HG02943 (cell line): ENCODE data around the gene ERCC5.

Experiments
- ATAC-seq: cut with Tn5 transposase; IDR thresholded peaks from one replicate; pipeline ENCODE4 v1.9.1; 2021; ENCODE audit warnings: mild to moderate bottlenecking, low read depth, moderate library complexity; ENCODE audit not compliant: unreplicated experiment

Gene ERCC5

DNA sequence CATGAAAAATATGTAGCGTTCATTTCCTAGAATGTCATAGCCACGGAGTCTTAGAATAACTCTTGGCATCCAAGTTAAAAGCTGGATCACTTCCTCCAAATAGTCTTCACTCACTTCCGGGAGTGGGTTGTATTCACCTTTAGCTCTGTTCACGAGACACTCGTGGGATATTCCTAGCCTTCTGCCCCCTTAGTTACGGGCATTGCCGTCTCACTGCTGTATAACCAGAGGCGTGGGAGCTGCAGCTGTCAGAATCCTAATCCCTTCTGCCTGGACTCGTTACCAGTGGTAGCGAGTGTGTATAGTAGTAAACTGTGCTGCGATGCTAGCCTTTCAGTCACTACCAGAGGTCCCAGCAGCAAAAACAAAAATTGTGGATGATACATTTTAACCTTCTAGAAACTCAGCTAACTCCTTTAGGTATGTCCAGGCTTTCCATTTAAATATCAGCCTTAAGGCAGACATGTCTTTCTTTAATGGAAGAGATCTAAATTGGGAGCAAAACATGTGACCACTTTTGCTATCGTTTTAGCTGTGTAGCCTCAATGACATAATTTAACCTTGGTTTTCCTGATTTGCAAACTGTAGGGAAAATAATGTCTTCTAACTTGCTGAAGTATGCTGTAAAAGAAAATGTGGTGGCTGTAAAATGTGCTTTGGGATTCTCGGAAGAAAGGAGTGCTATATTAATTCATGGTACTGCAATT lies 34.1 kb downstream of the ERCC5 start:
- no peak for ATAC-seq

DNA sequence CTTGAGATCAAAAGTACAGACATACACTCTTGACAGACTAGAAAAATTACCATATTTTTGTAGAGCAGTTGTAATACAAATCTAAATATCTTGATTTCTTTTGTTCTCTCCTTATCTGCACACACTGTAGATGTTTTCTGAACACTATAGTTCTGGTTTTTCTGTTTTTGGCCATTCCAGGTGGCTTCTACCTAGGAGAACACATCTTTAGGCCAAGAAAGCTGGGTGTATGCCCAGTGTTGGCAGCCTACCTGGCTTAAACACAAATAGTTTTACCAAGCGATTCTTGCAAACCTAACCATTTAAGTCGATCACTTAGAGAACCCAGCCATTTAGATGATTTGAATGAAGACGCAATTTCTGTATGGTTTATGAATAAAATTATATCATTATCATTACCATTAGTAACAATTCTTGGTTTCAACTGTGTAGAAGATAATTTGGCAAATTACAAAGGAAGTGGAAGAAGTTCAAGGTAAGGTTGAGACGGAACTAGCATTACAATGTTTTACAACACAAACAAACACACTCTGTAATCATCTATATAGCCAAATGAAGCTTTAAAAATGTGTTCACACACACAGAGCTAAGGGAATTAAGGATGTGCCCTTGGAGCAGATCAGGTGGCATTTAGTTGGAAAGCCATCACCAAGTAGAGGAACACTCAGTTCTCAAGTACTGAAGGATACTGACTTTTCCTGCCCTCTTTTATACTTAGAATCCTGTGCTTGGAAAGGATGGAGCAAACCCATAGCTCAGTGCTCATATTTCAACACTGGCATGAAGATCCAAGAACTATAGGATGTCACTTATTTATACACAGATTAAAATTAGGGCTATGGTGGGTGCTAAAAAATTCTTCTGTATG lies 36.2 kb downstream of the ERCC5 start:
- ATAC-seq = no peak

DNA sequence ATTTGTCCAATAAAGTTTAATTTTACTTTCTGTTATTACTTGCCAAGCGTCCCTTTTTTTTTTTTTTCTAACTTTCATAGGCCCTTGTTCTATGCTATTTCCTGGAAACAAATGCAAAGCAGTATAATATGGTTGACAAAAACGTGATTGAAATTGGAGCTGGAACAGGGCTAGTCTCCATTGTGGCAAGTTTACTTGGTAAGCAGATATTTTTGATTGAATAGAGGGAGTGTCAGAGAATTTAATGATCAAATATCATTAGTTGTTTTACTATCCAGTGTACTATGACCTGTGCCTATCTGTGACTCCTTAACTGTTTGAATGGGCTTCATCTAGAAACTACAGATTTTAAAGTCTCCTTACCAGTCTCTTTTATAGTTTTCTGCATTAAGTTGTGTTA lies 46.7 kb downstream of the ERCC5 start:
- no peak for ATAC-seq

DNA sequence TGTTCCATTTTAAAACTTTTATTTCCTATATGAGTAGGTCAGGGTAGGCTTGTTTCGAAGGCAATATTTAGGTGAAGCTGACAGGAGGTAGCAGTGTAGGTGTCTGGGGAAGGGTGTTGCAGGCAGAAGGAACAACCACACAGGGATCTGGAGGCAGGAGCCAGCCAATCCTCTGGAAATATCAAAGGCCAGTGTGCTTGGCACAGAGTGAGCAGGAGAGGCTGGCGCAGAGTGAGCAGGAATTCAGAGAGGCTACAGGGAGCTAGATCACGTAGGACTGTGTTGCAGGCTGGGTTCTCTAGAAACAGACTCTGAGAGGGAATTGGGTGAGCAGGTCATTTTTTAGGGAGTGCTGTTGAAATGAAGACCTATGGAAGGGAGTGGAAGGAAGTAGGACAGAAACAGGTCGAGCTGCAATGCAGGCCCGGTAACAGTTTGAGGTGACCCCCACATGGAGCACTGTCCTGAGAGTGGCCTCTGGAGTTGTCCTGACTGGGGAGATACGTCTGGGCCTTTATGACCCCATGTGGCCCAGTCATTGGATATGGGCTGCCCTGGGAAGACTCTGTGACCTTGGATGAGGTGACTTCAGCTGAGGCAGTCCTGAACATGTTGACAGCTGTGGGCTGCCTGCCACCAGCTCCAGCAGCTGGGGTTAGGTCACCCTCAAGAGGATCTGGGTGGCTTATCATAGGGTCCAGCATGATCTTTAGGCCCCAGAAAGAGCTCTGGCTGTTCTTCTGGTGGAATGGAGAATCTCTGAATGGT lies 51.7 kb downstream of the ERCC5 start:
- no peak for ATAC-seq

DNA sequence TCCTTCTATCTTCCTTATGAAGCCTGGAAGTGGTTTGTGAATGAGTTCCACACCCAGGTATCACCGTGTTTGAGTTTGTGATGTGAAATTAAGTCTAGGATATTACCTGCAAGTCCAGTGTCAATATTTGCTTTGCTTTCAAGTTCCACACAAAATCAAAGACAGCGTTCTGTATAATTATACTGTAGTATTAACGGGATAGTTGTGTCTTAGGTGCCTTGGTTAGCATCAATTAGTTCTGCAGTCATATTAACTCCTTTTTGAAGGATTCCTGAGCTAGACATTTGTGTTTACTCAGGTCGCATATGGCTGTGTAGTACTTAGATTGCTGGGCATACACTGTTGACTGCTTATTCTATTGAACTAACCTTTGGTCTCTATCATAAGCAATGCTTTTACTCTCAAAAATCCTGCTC lies 54.4 kb downstream of the ERCC5 start:
- no peak for ATAC-seq

DNA sequence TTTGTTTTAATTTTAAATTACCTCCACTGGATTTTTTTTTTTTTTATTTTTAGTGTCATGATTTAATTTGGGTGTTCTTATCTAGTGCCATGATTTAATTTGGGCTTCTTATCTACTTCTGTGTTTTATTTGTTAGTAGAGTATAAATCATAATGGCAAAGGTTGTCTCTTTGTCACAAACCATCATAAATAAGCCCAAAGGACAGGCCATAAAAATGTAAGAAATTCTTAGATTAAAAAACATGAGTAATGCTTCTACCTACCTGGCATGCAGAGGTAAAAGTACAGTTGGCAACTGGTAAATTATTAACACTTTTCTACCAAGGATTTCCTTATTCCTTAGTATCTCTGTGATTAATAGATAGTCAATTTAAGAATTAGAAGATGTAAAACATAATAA lies 55.2 kb downstream of the ERCC5 start:
- no peak for ATAC-seq

DNA sequence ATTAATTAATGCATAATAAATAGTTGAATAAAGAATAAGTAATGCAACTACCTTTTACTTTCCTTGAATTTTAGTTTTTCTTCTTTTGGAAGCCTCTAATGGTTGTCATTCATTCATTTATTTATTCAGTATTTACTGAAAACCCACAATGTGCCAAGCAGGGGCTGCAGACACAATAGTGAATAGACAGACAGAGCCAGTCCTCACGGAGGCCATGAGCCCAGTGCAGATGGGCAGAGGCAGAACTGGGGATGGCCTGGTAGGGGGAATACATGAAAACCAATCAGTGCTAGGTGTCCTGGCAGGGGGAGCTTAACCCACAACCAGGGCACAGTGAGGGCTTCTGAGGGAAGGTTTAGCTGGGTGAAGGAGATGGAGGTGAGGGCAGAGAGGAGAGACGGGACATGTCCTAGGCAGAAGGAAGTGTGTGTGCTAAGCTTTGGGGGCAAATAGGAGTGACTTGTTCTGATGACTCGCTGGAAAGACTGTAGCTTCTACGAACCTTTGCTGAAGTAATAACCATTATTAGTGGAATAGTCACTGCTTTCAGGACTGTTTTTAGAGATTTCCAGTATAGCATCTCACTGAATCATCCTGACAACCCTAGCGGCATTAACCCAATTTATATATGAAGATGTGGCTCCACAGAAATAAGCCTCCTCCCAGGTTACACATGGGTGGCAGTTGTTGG lies 55.9 kb downstream of the ERCC5 start:
- ATAC-seq = no peak

DNA sequence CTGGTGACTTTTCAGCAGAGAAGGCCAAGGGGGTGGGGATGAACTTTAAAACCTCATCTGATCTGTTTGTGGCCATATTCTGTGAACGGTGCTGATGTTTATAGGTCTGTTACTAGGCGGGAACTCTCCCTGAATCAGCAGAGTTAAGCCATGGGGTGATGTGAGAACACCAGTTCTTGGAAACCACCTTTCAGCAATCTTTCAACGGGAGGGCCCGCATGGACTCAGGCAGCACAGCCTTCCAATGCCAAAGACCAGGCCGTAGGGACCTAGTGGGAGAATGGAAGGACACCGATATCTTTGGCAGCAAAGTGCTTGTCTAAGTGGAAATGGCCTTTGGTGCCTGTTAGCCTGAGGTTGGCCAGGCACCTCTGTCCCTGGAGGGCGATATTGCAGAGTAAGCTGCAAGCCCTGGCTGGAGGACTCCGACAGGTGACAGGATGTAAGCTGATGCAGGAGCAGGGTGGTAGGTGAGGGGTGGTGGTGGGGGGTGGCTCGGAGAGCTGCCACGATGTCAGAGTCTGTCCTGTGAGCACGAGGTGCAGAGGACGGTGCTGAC lies 57.0 kb downstream of the ERCC5 start:
- no peak for ATAC-seq

DNA sequence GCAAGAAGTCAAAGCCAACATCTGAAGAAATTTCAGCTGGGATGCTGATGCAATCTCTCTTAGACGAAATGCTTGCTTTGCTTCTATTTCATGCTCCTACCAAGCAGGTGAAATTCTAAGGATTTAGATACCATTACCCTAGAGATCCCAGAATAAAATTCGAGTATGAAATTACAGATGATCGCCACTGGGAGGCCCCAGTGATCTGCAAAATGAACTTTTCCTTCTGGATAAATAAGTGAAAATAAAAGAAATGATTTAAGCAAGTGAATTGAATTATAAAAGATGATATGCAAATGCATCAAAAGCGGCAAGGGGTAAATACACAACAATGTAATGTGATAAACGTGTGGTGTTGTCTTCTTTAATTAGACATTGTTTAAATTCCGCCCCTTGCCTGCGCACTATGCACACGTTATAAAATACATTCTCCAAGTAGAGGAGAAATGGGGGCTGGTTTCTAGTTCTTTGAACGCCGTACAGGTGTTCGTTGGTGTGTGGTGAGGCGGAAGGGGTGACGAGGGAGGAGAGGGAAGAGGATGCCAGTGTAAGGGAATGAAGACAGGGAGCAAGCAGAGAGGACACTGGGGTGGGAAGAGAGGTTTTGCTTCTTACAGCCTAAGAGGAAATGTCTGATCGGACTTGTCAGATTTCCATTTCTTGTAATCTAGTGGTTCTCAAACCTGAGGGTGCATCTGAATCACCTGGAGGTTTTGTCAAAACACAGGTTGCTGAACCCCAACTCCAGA lies 58.0 kb downstream of the ERCC5 start:
- no peak for ATAC-seq

DNA sequence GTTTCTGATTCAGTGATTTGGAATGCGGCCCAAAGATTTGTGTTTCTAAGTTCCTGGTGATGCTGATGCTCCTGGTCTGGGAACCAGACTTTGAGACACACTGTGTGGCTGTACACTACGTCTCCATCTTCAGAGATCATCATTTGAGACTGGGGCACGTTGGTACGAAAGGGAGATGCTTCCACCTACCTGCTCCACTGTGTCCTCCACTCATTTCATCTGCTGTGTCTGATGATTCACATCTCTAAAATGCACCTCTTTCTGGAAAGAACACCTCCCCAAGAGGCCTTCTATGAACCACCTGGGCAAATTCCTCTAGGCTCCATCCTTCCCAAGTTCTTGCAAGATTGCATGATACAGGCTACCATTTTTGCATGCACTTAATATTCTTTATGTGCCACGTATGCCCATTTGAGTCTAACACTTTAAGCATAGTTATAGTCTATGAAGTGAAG lies 58.6 kb downstream of the ERCC5 start:
- ATAC-seq = no peak

DNA sequence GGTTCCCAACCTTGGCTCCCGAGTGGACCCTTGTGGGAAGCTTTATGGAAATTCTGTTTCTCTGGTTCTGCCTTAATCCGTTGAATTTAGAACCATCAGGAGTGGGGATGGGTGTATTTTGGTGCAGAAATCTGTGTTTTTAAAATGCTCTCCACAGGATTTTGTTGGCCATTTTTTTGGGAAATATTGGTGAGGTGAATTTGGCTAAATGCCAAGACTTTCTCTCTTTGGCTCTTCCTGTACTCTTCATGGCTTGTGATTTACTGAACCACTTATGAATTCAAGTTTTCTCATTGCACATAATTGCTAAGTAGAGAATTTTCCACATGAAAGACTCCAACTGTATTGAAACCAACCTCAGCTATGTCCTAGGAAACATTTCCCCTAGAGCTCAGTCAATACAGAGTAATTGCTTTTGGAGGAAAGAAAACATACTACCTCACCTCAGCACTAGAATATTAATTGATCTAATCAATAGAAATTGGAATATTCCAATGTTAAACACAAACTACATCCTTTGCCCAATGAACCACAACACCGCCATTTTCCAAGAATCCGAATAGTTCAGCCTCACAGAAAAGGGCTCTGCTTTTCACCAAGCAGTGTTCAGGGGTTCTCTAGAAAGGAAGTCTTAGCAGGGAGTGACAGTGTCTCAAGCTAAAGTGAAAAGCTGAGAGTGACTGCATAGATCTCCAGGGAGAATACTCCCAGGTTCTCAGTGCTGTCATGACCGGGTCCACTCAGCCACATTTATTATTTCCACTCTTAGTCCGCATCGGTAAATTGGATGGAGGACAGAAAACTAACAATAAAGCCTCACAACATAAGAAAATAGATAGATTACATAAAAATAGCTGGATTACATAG lies 60.3 kb downstream of the ERCC5 start:
- no peak for ATAC-seq

DNA sequence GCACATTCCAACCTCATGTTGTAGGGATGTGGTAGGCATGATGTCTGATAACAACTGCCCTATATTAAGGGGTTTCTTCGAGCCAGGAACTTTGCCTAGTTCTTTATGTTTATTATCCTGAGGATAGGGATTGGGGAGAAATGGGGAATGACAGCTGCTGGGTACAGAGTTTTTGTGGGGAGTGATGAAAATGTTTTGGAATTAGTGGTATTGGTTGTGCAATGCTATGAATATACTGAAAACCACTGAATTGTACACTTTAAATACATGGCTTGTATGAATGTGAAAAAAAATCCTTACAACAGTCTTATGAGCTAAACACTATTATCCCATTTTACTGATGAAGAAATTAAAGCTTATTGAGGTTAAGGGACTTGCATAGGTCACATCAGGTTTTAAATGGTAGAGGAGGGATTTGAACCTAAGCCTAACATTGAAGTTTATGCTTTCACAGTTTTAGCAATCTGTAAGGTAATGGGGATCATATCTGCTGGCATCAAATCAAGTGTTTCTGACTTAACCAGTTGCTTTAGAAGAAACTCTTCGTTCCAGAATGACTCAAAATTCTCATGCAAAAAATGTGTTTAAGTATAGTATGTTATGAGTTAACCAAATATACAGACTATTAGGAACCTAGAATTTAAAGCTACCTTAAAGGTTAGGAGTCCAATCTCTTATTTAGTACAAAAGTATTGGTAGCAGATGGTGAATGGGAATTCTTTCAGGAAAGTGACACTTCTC lies 61.4 kb downstream of the ERCC5 start:
- ATAC-seq = no peak

DNA sequence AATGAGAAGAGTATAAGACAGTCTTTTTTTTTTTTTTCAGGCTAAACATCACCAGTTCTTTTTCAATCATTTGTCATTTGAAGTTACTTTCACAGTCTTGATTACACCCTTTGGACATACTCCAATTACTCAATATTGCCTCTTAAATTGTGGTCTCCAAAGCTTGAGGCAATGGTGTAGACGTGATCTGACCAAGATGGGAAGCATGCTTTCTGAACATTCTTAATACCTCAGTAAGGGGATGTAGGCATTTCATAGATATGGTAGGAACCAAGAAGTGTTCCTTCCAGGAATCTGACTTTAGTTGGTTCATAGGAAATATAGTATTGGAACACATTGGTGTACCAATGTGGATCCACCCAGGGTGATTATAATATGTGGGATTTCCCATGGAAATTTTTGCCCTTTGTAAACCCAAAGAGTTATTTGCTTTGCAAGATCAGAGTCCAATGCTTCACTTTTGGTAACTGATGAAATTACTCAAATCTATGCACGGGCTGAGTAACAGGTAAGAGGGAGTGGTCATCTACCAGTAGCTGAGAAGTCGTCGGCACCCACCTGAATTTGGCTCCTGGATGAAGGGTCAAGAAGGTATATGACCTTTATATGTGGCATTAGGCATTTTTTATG lies 62.2 kb downstream of the ERCC5 start:
- ATAC-seq = no peak

DNA sequence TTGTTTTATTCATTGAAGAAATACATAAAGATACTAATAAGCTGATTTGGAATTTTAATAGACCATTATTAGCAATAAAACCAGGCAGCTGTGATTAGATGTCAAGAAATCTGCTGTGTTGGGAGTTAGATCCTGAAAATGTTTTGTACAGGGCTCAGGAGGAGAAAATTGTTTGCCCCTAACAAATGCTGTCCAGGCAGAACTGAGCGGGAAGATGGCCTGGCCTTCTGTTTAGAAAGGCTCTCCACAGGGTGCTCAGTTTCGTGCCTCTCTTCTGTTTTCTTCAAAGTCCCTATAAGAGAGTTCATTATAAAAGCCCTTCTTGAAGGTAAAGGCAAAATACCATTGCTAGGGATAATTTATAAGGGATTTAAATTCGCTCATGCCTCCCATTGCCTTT lies 64.1 kb downstream of the ERCC5 start:
- ATAC-seq = no peak

DNA sequence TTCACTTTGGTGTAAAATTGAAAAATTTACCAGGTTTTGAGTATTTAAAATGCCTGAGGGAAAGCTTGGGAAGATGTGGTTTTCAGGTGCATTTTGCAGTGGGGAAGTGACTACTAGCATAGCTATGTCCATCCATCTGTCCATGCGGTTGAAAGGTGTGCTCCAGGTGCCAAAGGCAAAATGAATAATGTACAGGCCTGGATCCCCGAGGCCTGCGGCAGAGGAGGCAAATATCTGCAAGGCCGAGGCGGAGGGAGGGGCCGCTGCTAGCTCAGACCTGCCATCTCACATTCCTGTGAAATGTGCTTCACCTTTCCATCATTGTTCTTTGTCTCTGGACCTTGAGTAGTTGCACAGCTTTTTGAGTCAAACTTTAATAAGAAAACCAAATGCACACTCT lies 65.5 kb downstream of the ERCC5 start:
- no peak for ATAC-seq

DNA sequence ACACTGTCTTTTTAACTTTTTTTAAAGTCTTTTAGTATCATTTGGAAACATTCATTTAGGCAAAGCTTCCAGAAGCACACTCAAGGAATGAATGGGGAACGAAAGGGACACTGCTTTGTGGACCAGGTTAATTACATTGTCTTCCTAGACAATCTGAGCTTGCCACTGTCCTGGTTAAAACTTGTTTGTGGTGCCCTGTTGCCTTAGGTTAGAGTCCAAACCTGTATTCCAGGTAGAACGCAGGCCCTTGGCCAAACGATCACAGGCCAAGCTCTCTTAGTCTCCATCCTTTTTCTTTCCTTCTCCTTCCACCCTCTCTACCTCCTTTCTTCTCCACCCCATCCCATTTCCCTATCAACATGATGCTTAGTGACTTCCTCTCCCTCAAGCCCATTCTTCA lies 66.8 kb downstream of the ERCC5 start:
- ATAC-seq = no peak

DNA sequence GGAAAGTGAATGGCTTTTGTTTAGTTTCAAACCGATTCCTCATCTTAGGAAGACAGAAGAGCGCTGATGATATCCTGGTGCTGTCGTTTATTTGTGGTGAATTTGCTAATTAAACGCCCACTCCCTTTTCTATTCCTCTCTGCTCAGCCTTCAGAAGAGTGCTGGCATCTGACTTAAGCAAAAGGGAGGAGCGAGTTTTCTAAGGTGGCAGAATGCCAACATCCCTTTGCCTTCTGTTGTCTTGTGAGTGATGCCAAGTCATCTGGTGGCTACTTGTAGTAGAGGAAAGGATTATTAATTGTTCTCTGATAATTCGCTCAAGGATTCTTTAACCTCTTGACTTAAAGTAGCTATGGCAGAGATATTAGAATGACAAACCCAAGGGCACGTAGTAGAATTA lies 68.1 kb downstream of the ERCC5 start:
- no peak for ATAC-seq
